ENCODE results near the gene PIK3R1. TPM values are rescaled to one million over a fixed set of nuclear protein-coding genes. Genes with fewer than 3 reads are reported as not detected.

Gene PIK3R1
- total RNA-seq, 4 donors from 2014 or later: 86.1 to 107 (median 94.8) TPM

DNA sequence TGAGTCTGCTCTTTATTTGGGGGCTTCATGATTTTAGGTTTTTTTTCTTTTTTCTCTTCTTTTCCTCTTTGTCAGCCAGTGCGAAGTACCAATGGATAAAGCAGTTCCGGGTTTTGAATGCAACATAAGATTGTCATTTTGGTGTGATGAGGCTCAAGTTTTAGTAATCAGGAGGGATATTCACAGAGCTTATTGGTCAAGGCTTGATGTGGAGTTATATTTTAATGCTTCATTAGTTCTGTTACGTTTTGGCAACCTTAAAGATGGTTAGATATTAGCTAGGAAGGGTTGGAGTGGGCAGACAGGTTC lies 1.4 kb downstream of the PIK3R1 start:
- WGBS, 2 donors: 1% methylated on average over 3 of the region's 3 CpGs
- intact Hi-C loops (cut with DNase I): no loop called here
- TF ChIP-seq POLR2A (IDR thresholded peaks at IDR 0.05) (no peak), CTCF (IDR thresholded peaks at IDR 0.05) (no peak)
- H3K4me1 ChIP-seq: peaks cover 20 to 24% of the 10 kb centered on the region in 2 donors
- no peak for DNase-seq
- peak overlapping the region; percentile 84 to 99 (median 97) for H3K27ac ChIP-seq
- H3K9me3 ChIP-seq: no peaks in the 10 kb centered on the region
- no peaks in the 10 kb centered on the region for H3K36me3 ChIP-seq
- H3K27me3 ChIP-seq: no peaks in the 10 kb centered on the region
- peak overlapping the region; percentile 73 to 95 (median 90) for H3K4me3 ChIP-seq (replicated peaks in 1 of 3)

- DNase-seq: peak in 1 of 2 donors; percentile 12
- intact Hi-C loops (cut with DNase I): no loop called here
These were observed 2.0 kb downstream of the PIK3R1 start for GRCh38 chr5:68217528-68217927.

GRCh38 chr5:68219161-68219816 lies 3.7 kb downstream of the PIK3R1 start:
- WGBS, 2 donors: 87 to 96% methylated on average over 3 of the region's 3 CpGs
- Histone ChIP-seq H3K27ac (peak overlapping the region in 1 of 3 donors; percentile 21), H3K36me3 (no peaks in the 10 kb centered on the region), H3K9me3 (no peaks in the 10 kb centered on the region), H3K27me3 (no peaks in the 10 kb centered on the region), H3K4me3 (replicated peaks in 1 of 3) (no peak overlapping the region), H3K4me1 (peaks cover 21 to 34% of the 10 kb centered on the region in 2 donors)
- DNase-seq: no peak
- intact Hi-C loops (cut with DNase I): no loop called here
- TF ChIP-seq POLR2A (IDR thresholded peaks at IDR 0.05) (no peak), CTCF (IDR thresholded peaks at IDR 0.05) (no peak)

More at GRCh38 chr5:68217528-68217927, 2.0 kb downstream of the PIK3R1 start:
- no peak for TF ChIP-seq POLR2A (IDR thresholded peaks at IDR 0.05)
- no peak for TF ChIP-seq CTCF (IDR thresholded peaks at IDR 0.05)
- H3K27ac ChIP-seq: peak overlapping the region; percentile 84 to 99 (median 97)
- peak overlapping the region in 2 of 3 donors; percentile 73 to 90 for H3K4me3 ChIP-seq (replicated peaks in 1 of 3)
- no peaks in the 10 kb centered on the region for H3K36me3 ChIP-seq
- no peaks in the 10 kb centered on the region for H3K9me3 ChIP-seq
- H3K4me1 ChIP-seq: peaks cover 24 to 25% of the 10 kb centered on the region in 2 donors
- 14 to 26% methylated on average over 5 of the region's 5 CpGs for whole genome bisulfite sequencing, 2 donors
- no peaks in the 10 kb centered on the region for H3K27me3 ChIP-seq

GRCh38 chr5:68220260-68220659 lies 4.7 kb downstream of the PIK3R1 start:
- H3K4me1 ChIP-seq: peaks cover 28 to 42% of the 10 kb centered on the region in 2 donors
- WGBS, 2 donors: 94 to 97% methylated on average over 7 of the region's 7 CpGs
- H3K27ac ChIP-seq: no peak overlapping the region

More at GRCh38 chr5:68220260-68220659, 4.7 kb downstream of the PIK3R1 start:
- no peaks in the 10 kb centered on the region for H3K36me3 ChIP-seq
- no peak overlapping the region for H3K4me3 ChIP-seq (replicated peaks in 1 of 3)
- intact Hi-C loops (cut with DNase I): no loop called here
- no peak for DNase-seq
- no peaks in the 10 kb centered on the region for H3K27me3 ChIP-seq
- no peaks in the 10 kb centered on the region for H3K9me3 ChIP-seq
- no peak for TF ChIP-seq POLR2A (IDR thresholded peaks at IDR 0.05)
- TF ChIP-seq CTCF (IDR thresholded peaks at IDR 0.05): no peak
